ENCODE results near the gene TRAPPC2L. TPM values are rescaled to one million over a fixed set of nuclear protein-coding genes. Genes with fewer than 3 reads are reported as not detected.

The TRAPPC2L gene
- total RNA-seq, 1 donor from 2014 or later: 26.5 TPM

- FAIRE-seq (no peak), DNase-seq (ENCODE audit: low spot score in 2 of 2) (no peak)
Observed at GRCh38 chr16:88872650-88873331, 15.9 kb downstream of the TRAPPC2L start.

- no peak for FAIRE-seq
- no peak for DNase-seq (ENCODE audit: low spot score in 2 of 2)
Observed at GRCh38 chr16:88874938-88875599, 18.1 kb downstream of the TRAPPC2L start.

GRCh38 chr16:88875703-88876234 is 18.8 kb downstream of the TRAPPC2L start:
- no peak for FAIRE-seq

GRCh38 chr16:88876942-88877526 is 20.1 kb downstream of the TRAPPC2L start:
- FAIRE-seq (no peak), DNase-seq (ENCODE audit: low spot score in 2 of 2) (no peak)

More at GRCh38 chr16:88875703-88876234, 18.8 kb downstream of the TRAPPC2L start:
- DNase-seq (ENCODE audit: low spot score in 2 of 2): no peak

GRCh38 chr16:88877564-88878289 is 20.8 kb downstream of the TRAPPC2L start:
- FAIRE-seq: no peak
- no peak for DNase-seq (ENCODE audit: low spot score in 2 of 2)

- no peak for DNase-seq (ENCODE audit: low spot score in 2 of 2)
- FAIRE-seq: no peak
Observed at GRCh38 chr16:88878356-88878755, 21.4 kb downstream of the TRAPPC2L start.

GRCh38 chr16:88878967-88879787 is 22.2 kb downstream of the TRAPPC2L start:
- FAIRE-seq (no peak), DNase-seq (ENCODE audit: low spot score in 2 of 2) (no peak)

GRCh38 chr16:88879788-88880055 is 22.8 kb downstream of the TRAPPC2L start:
- FAIRE-seq (no peak), DNase-seq (ENCODE audit: low spot score in 2 of 2) (no peak)

- FAIRE-seq: no peak
Observed at GRCh38 chr16:88880226-88881006, 23.5 kb downstream of the TRAPPC2L start.

GRCh38 chr16:88881007-88881615 is 24.2 kb downstream of the TRAPPC2L start:
- DNase-seq (ENCODE audit: low spot score in 2 of 2) (no peak), FAIRE-seq (no peak)

More at GRCh38 chr16:88880226-88881006, 23.5 kb downstream of the TRAPPC2L start:
- DNase-seq (ENCODE audit: low spot score in 2 of 2): no peak

- FAIRE-seq (no peak), DNase-seq (ENCODE audit: low spot score in 2 of 2) (no peak)
Observed at GRCh38 chr16:88881675-88882357, 24.9 kb downstream of the TRAPPC2L start.

- DNase-seq (ENCODE audit: low spot score in 2 of 2) (no peak), FAIRE-seq (no peak)
Observed at GRCh38 chr16:88882358-88883030, 25.6 kb downstream of the TRAPPC2L start.

- no peak for FAIRE-seq
Observed at GRCh38 chr16:88883117-88883895, 26.4 kb downstream of the TRAPPC2L start.

GRCh38 chr16:88883946-88884345 is 27.0 kb downstream of the TRAPPC2L start:
- no peak for DNase-seq (ENCODE audit: low spot score in 2 of 2)
- no peak for FAIRE-seq

More at GRCh38 chr16:88883117-88883895, 26.4 kb downstream of the TRAPPC2L start:
- no peak for DNase-seq (ENCODE audit: low spot score in 2 of 2)

- FAIRE-seq: no peak
Observed at GRCh38 chr16:88884569-88885271, 27.8 kb downstream of the TRAPPC2L start.

GRCh38 chr16:88885693-88886280 is 28.9 kb downstream of the TRAPPC2L start:
- no peak for DNase-seq (ENCODE audit: low spot score in 2 of 2)
- no peak for FAIRE-seq

More at GRCh38 chr16:88884569-88885271, 27.8 kb downstream of the TRAPPC2L start:
- no peak for DNase-seq (ENCODE audit: low spot score in 2 of 2)

All from frontal cortex (tissue), 4 donors.